ENCODE data around the gene RSRC2. TPM values are rescaled to one million over a fixed set of nuclear protein-coding genes. Genes with fewer than 3 reads are reported as not detected.
A peak's percentile ranks its signal among the peaks of the same experiment; 100 is the strongest.

Gene RSRC2
- polyA plus RNA-seq, 1 experiment: 13.4 TPM

GRCh38 chr12:122528582-122528981 lies 1.8 kb upstream of the RSRC2 start:
- CTCF ChIA-PET: no interaction called here
- no peaks in the 10 kb centered on the region for H3K27me3 ChIP-seq (ENCODE audit: control insufficient read depth, insufficient read depth, low read length)
- DNase-seq (ENCODE audit: low read depth): no peak
- no peak overlapping the region for H3K4me3 ChIP-seq (ENCODE audit: low read depth, low read length)
- peaks cover 1% of the 10 kb centered on the region; the same call in 1 of the 2 replicates for H3K36me3 ChIP-seq (ENCODE audit: control insufficient read depth, insufficient read depth, low read length)
- no peak for TF ChIP-seq CTCF (IDR thresholded peaks at IDR 0.05; ENCODE audit: insufficient read depth, low read depth, low read length)
- POLR2A ChIA-PET: no interaction called here

GRCh38 chr12:122527478-122527944 lies 775 bp upstream of the RSRC2 start:
- Histone ChIP-seq H3K4me3 (ENCODE audit: low read depth, low read length) (peak overlapping the region; percentile 52), H3K36me3 (ENCODE audit: control insufficient read depth, insufficient read depth, low read length) (peaks cover 1% of the 10 kb centered on the region; the same call in 1 of the 2 replicates), H3K27me3 (ENCODE audit: control insufficient read depth, insufficient read depth, low read length) (no peaks in the 10 kb centered on the region)
- TF ChIP-seq CTCF (IDR thresholded peaks at IDR 0.05; ENCODE audit: insufficient read depth, low read depth, low read length): no peak
- no peak for DNase-seq (ENCODE audit: low read depth)
- CTCF ChIA-PET: interaction anchor here (0.6 to 1.5 kb wide), 2 partner anchors 9 to 128 kb away, joined by 3 read pairs; no protein-coding TSS in a partner anchor
- POLR2A ChIA-PET: interaction anchor here (0.5 to 1.0 kb wide), 3 partner anchors 10 to 31 kb away, joined by 3 to 7 read pairs (median 4); partner anchors contain the start of gene ZCCHC8

GRCh38 chr12:122523846-122524718 lies 2.7 kb downstream of the RSRC2 start:
- Histone ChIP-seq H3K4me3 (ENCODE audit: low read depth, low read length) (peak overlapping the region; percentile 54), H3K36me3 (ENCODE audit: control insufficient read depth, insufficient read depth, low read length) (peaks cover 8% of the 10 kb centered on the region), H3K27me3 (ENCODE audit: control insufficient read depth, insufficient read depth, low read length) (no peaks in the 10 kb centered on the region)
- no peak for DNase-seq (ENCODE audit: low read depth)
- TF ChIP-seq CTCF (IDR thresholded peaks at IDR 0.05; ENCODE audit: insufficient read depth, low read depth, low read length): no peak
- ChIA-PET POLR2A (interaction anchor here (0.9 kb wide), 1 partner anchor 23 kb away, joined by 4 read pairs; the partner anchor contains the start of gene ZCCHC8), CTCF (interaction anchor here (0.8 kb wide), 2 partner anchors 23 to 51 kb away, joined by 3 read pairs; no protein-coding TSS in a partner anchor)

DNA sequence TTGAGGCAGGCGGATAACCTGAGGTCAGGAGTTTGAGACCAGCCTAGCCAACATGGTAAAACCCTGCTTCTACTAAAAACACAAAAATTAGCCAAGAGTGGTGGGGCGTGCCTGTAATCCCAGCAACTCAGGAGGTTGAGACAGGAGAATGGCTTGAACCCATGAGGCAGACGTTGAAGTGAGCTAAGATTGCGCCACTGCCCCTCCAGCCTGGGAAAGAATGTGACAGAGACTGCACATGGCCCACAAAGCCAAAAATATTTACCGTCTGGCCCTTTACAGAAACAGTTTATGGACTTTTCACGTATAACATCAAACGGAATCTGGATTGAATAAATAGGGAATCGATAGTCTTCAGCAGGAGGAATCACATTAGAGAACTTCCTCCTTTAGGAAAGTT lies 3.5 kb downstream of the RSRC2 start:
- no peaks in the 10 kb centered on the region for H3K27me3 ChIP-seq (ENCODE audit: control insufficient read depth, insufficient read depth, low read length)
- TF ChIP-seq CTCF (IDR thresholded peaks at IDR 0.05; ENCODE audit: insufficient read depth, low read depth, low read length): no peak
- H3K4me3 ChIP-seq (ENCODE audit: low read depth, low read length): peak overlapping the region; percentile 54
- ChIA-PET CTCF (interaction anchor here (0.8 kb wide), 1 partner anchor 22 kb away, joined by 3 read pairs; no protein-coding TSS in a partner anchor), POLR2A (interaction anchor here (0.9 kb wide), 1 partner anchor 22 kb away, joined by 4 read pairs; the partner anchor contains the start of gene ZCCHC8)
- no peak for DNase-seq (ENCODE audit: low read depth)
- peaks cover 13% of the 10 kb centered on the region for H3K36me3 ChIP-seq (ENCODE audit: control insufficient read depth, insufficient read depth, low read length)

- peaks cover 24% of the 10 kb centered on the region for H3K36me3 ChIP-seq (ENCODE audit: control insufficient read depth, insufficient read depth, low read length)
- POLR2A ChIA-PET: no interaction called here
- CTCF ChIA-PET: no interaction called here
- TF ChIP-seq CTCF (IDR thresholded peaks at IDR 0.05; ENCODE audit: insufficient read depth, low read depth, low read length): no peak
- H3K27me3 ChIP-seq (ENCODE audit: control insufficient read depth, insufficient read depth, low read length): no peaks in the 10 kb centered on the region
- no peak overlapping the region for H3K4me3 ChIP-seq (ENCODE audit: low read depth, low read length)
- DNase-seq (ENCODE audit: low read depth): no peak
Observed at GRCh38 chr12:122520676-122521075, 6.1 kb downstream of the RSRC2 start.

All from BJ (cell line).